ENCODE measurements around the gene PABPC1L. TPM values are rescaled to one million over a fixed set of nuclear protein-coding genes. Genes with fewer than 3 reads are reported as not detected.

PABPC1L gene
- total RNA-seq, 4 donors from 2014 or later: 2.2 to 13.5 (median 3.2) TPM

DNA sequence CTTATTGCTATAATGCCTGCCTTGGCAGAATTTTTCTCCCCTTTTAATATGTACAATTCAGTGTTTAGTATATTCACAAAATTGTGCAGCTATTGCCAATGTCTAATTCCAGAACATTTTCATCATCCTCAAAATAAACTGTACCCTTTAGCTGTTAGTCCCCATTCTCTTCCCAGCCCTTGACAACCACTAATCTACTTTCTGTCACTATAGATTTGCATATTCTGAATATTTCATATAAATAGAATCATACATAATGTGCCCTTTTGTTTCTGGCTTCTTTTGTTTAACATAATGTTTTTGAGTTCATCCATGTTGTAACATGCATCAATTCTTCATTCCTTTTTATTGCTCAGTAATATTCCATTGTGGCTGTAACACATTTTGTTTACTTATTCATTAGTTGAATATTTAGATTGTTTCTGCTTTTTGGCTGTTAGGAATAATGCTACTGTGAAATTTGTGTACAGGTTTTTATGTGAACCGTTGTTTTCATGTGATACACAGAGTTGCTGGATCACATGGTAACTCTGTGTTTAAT, 78.8 kb downstream of the PABPC1L start:
- H3K27ac ChIP-seq: no peak overlapping the region
- no peak overlapping the region for H3K4me3 ChIP-seq
- 80 to 86% methylated on average over 1 of the region's 1 CpG for WGBS, 2 donors (ENCODE audit: low coverage in 1 of 2)
- H3K9me3 ChIP-seq: no peaks in the 10 kb centered on the region
- no peak for ATAC-seq
- peaks cover 0 to 29% (median 8%) of the 10 kb centered on the region in 3 donors for H3K4me1 ChIP-seq
- H3K27me3 ChIP-seq: no peaks in the 10 kb centered on the region
- H3K36me3 ChIP-seq: peaks cover 0 to 42% of the 10 kb centered on the region in 2 donors
- TF ChIP-seq CTCF (IDR thresholded peaks at IDR 0.05) (no peak), POLR2A (IDR thresholded peaks at IDR 0.05) (no peak), POLR2AphosphoS5 (IDR thresholded peaks at IDR 0.05) (no peak), EP300 (IDR thresholded peaks at IDR 0.05) (no peak)

Other genes starting within 250 kb of the PABPC1L start
- 100 to 1,000 TPM in 3 of 4 donors, 10 to 100 TPM in 1; 52.9 to 359 (median 146) TPM for gene CCN5, start 194.7 kb upstream of the PABPC1L start, total RNA-seq
- 1 to 10 TPM; 1.3 to 4.7 (median 2.8) TPM for gene KCNK15, start 164.2 kb upstream of the PABPC1L start, total RNA-seq
- gene RIMS4, start 99.5 kb upstream of the PABPC1L start, total RNA-seq: 1 to 10 TPM; 1.2 to 4.6 (median 2.4) TPM
- gene YWHAB, start 24.4 kb upstream of the PABPC1L start, total RNA-seq: 100 to 1,000 TPM; 127 to 143 (median 135) TPM
- 10 to 100 TPM in 3 of 4 donors, 1 to 10 TPM in 1; 6.8 to 16.5 (median 13.8) TPM for gene TOMM34, start 50.3 kb downstream of the PABPC1L start, total RNA-seq
- 10 to 100 TPM; 26.9 to 33.5 (median 28.8) TPM for gene STK4, start 56.5 kb downstream of the PABPC1L start, total RNA-seq
- not detected for gene KCNS1, start 191.1 kb downstream of the PABPC1L start, total RNA-seq
- not detected for gene WFDC5, start 205.1 kb downstream of the PABPC1L start, total RNA-seq
- gene WFDC12, start 214.4 kb downstream of the PABPC1L start, total RNA-seq: not detected